Measurements from ENCODE around the gene THSD4.

THSD4 gene

GRCh38 chr15:71607383-71607782 lies 492.1 kb downstream of the THSD4 start:
- DNase-seq: no peak

- DNase-seq: no peak
Measured at GRCh38 chr15:71610728-71611552, 495.7 kb downstream of the THSD4 start.

GRCh38 chr15:71611553-71612396 lies 496.5 kb downstream of the THSD4 start:
- DNase-seq: no peak

GRCh38 chr15:71612397-71612722 lies 497.1 kb downstream of the THSD4 start:
- DNase-seq: no peak

GRCh38 chr15:71612869-71613268 lies 497.6 kb downstream of the THSD4 start:
- no peak for DNase-seq

- no peak for DNase-seq
Measured at GRCh38 chr15:71623111-71623510, 507.8 kb downstream of the THSD4 start.

- no peak for DNase-seq
Measured at GRCh38 chr15:71626596-71627088, 511.4 kb downstream of the THSD4 start.

- DNase-seq: no peak
Measured at GRCh38 chr15:71627188-71627587, 511.9 kb downstream of the THSD4 start.

- DNase-seq: no peak
Measured at GRCh38 chr15:71627604-71628003, 512.3 kb downstream of the THSD4 start.

GRCh38 chr15:71628988-71629770 lies 513.9 kb downstream of the THSD4 start:
- DNase-seq: no peak

GRCh38 chr15:71629781-71630474 lies 514.7 kb downstream of the THSD4 start:
- peak in 8 of 56 donors; percentile 1 to 47 (median 10) for DNase-seq

- no peak for DNase-seq
Measured at GRCh38 chr15:71630475-71630809, 515.2 kb downstream of the THSD4 start.

GRCh38 chr15:71632576-71633195 lies 517.4 kb downstream of the THSD4 start:
- no peak for DNase-seq

GRCh38 chr15:71634820-71635560 lies 519.7 kb downstream of the THSD4 start:
- DNase-seq: no peak

- no peak for DNase-seq
Measured at GRCh38 chr15:71635735-71636134, 520.5 kb downstream of the THSD4 start.

GRCh38 chr15:71638876-71639275 lies 523.6 kb downstream of the THSD4 start:
- no peak for DNase-seq

- DNase-seq: no peak
Measured at GRCh38 chr15:71639471-71639870, 524.2 kb downstream of the THSD4 start.

- DNase-seq: no peak
Measured at GRCh38 chr15:71643918-71644317, 528.6 kb downstream of the THSD4 start.

- DNase-seq: no peak
Measured at GRCh38 chr15:71646767-71647486, 531.7 kb downstream of the THSD4 start.

All from amygdala (tissue), 56 donors.